Panc1 (cell line): ENCODE data around the gene ZNF554. TPM values are rescaled to one million over a fixed set of nuclear protein-coding genes. Genes with fewer than 3 reads are reported as not detected.

Experiments used
- ATAC-seq: fragments of 200-7000 bp; cut with Tn5 transposase; 2 replicates; pipeline ENCODE4 v1.9.1; 2020; ENCODE audit warnings: mild to moderate bottlenecking, moderate library complexity
- BruUV-seq: library from RNA; stranded (reverse); fragments of 400-500 nt; replicated peaks from 2 replicates; lab custom pipeline; 2021; lab: Mats Ljungman, UMichigan
- CTCF ChIA-PET: fragments of 300-600 bp; sonication (Branson Sonifier 250); formaldehyde crosslinking; loops from one replicate; lab custom pipeline; 2022; ENCODE audit warnings: antibody characterized with exemption; lab: Charles Lee
- POLR2A ChIA-PET: fragments of 300-600 bp; sonication (Branson Sonifier 250); formaldehyde crosslinking; loops from one replicate; lab custom pipeline; 2022; ENCODE audit warnings: antibody characterized with exemption; lab: Charles Lee
- DNase-seq: peaks from one replicate; pipeline ENCODE4 v3.0.0-alpha.2; 2010; ENCODE audit warnings: low read depth, low spot score
- H3K27ac ChIP-seq: 2 replicates; pipeline ENCODE4 v1.5.1; 2011; ENCODE audit warnings: mild to moderate bottlenecking, low read length, inconsistent platforms
- H3K27me3 ChIP-seq: fragments of 200-500 bp; sonication (Bioruptor generic); 2 replicates; pipeline ENCODE4 v1.6.0; 2014; ENCODE audit warnings: low read length, inconsistent platforms; ENCODE audit not compliant: control insufficient read depth, insufficient read depth
- H3K36me3 ChIP-seq: fragments of 200-500 bp; sonication (Bioruptor generic); 2 replicates; pipeline ENCODE4 v1.5.1; 2014; ENCODE audit warnings: inconsistent platforms, mild to moderate bottlenecking, low read length, moderate library complexity; ENCODE audit not compliant: control insufficient read depth, insufficient read depth
- H3K4me1 ChIP-seq: 2 replicates; pipeline ENCODE4 v1.5.1; 2011; ENCODE audit warnings: inconsistent platforms, mild to moderate bottlenecking, low read length, moderate library complexity; ENCODE audit not compliant: control insufficient read depth, insufficient read depth
- H3K4me3 ChIP-seq, 2 experiments: 2 replicates each; pipeline ENCODE4 v1.5.1; 2011 to 2012; ENCODE audit warnings: low read depth in 2 of 2, low read length in 2 of 2, mild to moderate bottlenecking in 2 of 2, inconsistent platforms in 1 of 2, moderate library complexity in 1 of 2
- H3K9me3 ChIP-seq: fragments of 200-500 bp; sonication (Bioruptor generic); 2 replicates; pipeline ENCODE4 v1.5.1; 2014; ENCODE audit warnings: low read depth, mild to moderate bottlenecking, inconsistent platforms, low read length, moderate library complexity; ENCODE audit not compliant: control insufficient read depth, insufficient read depth
- CTCF ChIP-seq: fragments of 450-650 bp; IDR thresholded peaks from 2 replicates; pipeline ENCODE4 v1.5.1; 2017; ENCODE audit warnings: mild to moderate bottlenecking
- POLR2AphosphoS5 ChIP-seq: IDR thresholded peaks from 2 replicates; pipeline ENCODE4 v1.6.1; 2012; ENCODE audit warnings: mild to moderate bottlenecking, low read depth, low read length, moderate library complexity
- SIN3A ChIP-seq: IDR thresholded peaks from 2 replicates; pipeline ENCODE4 v1.6.1; 2012; ENCODE audit warnings: low read depth, mild to moderate bottlenecking, low read length, moderate library complexity, borderline replicate concordance; ENCODE audit not compliant: insufficient read depth
- TCF7L2 ChIP-seq: IDR thresholded peaks from 2 replicates; pipeline ENCODE4 v1.6.1; 2011; ENCODE audit warnings: mild to moderate bottlenecking, low read depth, low read length, inconsistent platforms
- in situ Hi-C: cut with HindIII; loops from 2 replicates; pipeline ENCODE4 v1.10.0; 2016; ENCODE audit warnings: low sequenced_read_pairs, low pct_unique_long_range_greater_than_20kb
- intact Hi-C: fragments of 100-400 bp; cut with micrococcal nuclease; formaldehyde crosslinking; loops from one replicate; pipeline ENCODE4 v1.10.0; 2022; ENCODE audit not compliant: unreplicated experiment
- total RNA-seq: library from RNA; stranded (reverse); gene quantifications from one replicate; pipeline ENCODE4 v1.2.1, GENCODE V29; 2021; ENCODE audit not compliant: unreplicated experiment
- TF ChIP-seq, protein P1 (sequence below), 2 experiments: IDR thresholded peaks; 2 replicates each; pipeline ENCODE4 v1.6.1; 2011 to 2012; ENCODE audit warnings: low read depth in 2 of 2, control low read depth in 1 of 2, low read length in 1 of 2, mild to moderate bottlenecking in 1 of 2, moderate library complexity in 1 of 2; ENCODE audit not compliant: insufficient read depth in 1 of 2

Gene ZNF554
- total RNA-seq, 1 experiment from 2014 or later: 1.5 TPM

- no peak overlapping the region for H3K4me3 ChIP-seq
- in situ Hi-C loops (no loop called here), intact Hi-C loops (no loop called here)
- no peak for ATAC-seq
- ChIA-PET POLR2A (no interaction called here), CTCF (no interaction called here)
- DNase-seq: no peak
- H3K4me1 ChIP-seq: no peaks in the 10 kb centered on the region
- no peaks in the 10 kb centered on the region for H3K27me3 ChIP-seq
- BruUV-seq: no TSS peak
- no peak overlapping the region for H3K27ac ChIP-seq
- no peaks in the 10 kb centered on the region for H3K9me3 ChIP-seq
- TF ChIP-seq TCF7L2: no peak
- TF ChIP-seq SIN3A: no peak
- TF ChIP-seq CTCF: no peak
- TF ChIP-seq POLR2AphosphoS5: no peak
- TF ChIP-seq, protein P1, sequence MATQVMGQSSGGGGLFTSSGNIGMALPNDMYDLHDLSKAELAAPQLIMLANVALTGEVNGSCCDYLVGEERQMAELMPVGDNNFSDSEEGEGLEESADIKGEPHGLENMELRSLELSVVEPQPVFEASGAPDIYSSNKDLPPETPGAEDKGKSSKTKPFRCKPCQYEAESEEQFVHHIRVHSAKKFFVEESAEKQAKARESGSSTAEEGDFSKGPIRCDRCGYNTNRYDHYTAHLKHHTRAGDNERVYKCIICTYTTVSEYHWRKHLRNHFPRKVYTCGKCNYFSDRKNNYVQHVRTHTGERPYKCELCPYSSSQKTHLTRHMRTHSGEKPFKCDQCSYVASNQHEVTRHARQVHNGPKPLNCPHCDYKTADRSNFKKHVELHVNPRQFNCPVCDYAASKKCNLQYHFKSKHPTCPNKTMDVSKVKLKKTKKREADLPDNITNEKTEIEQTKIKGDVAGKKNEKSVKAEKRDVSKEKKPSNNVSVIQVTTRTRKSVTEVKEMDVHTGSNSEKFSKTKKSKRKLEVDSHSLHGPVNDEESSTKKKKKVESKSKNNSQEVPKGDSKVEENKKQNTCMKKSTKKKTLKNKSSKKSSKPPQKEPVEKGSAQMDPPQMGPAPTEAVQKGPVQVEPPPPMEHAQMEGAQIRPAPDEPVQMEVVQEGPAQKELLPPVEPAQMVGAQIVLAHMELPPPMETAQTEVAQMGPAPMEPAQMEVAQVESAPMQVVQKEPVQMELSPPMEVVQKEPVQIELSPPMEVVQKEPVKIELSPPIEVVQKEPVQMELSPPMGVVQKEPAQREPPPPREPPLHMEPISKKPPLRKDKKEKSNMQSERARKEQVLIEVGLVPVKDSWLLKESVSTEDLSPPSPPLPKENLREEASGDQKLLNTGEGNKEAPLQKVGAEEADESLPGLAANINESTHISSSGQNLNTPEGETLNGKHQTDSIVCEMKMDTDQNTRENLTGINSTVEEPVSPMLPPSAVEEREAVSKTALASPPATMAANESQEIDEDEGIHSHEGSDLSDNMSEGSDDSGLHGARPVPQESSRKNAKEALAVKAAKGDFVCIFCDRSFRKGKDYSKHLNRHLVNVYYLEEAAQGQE (IDR thresholded peaks at IDR 0.05; ENCODE audit: insufficient read depth in 1 of 2, low read depth in 2 of 2, low read length in 1 of 2): no peak
- no peaks in the 10 kb centered on the region for H3K36me3 ChIP-seq
Measured at GRCh38 chr19:2811221-2811722, 8.4 kb upstream of the ZNF554 start.

DNA sequence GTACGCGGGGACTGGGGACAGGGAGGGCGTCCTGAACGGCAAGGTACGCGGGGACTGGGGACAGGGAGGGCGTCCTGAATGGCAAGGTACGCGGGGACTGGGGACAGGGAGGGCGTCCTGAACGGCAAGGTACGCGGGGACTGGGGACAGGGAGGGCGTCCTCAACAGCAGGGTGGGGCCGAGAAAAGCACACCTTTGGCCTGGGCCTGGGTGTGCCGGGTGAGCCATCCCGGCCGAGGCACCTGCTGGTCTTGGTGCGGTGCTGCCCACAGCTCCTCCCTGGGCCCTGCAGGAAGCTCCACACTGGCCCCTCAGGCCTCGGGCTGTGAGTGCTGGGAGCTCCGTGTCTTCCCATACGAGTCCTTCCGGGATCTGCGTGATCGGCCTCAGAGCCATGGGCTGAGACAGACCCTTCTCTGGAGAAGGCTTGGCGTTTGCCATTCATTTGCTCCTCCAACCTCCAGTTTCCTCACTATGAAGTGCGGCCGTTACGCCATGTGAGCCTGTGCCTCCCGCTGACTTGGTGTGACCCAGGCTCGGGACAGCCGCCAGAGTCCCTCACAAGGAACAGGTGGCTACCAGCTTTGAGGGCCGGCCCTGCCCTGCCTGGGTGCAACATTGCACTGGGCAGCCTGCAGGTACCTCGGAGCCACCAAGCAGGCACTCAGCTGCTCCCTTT, 7.8 kb upstream of the ZNF554 start:
- no peaks in the 10 kb centered on the region for H3K27me3 ChIP-seq
- H3K4me1 ChIP-seq: no peaks in the 10 kb centered on the region
- CTCF ChIA-PET: no interaction called here
- intact Hi-C loops (no loop called here), in situ Hi-C loops (no loop called here)
- no peak overlapping the region for H3K27ac ChIP-seq
- DNase-seq: no peak
- POLR2A ChIA-PET: no interaction called here
- no peaks in the 10 kb centered on the region for H3K9me3 ChIP-seq
- BruUV-seq: no TSS peak
- H3K4me3 ChIP-seq: no peak overlapping the region
- no peak for ATAC-seq
- no peaks in the 10 kb centered on the region for H3K36me3 ChIP-seq
- TF ChIP-seq, protein P1 (IDR thresholded peaks at IDR 0.05; ENCODE audit: insufficient read depth in 1 of 2, low read depth in 2 of 2, low read length in 1 of 2): no peak
- TF ChIP-seq SIN3A (no peak), CTCF (no peak), TCF7L2 (no peak), POLR2AphosphoS5 (no peak)
